ENCODE data around the gene DDX39A. TPM values are rescaled to one million over a fixed set of nuclear protein-coding genes. Genes with fewer than 3 reads are reported as not detected.

The DDX39A gene
- total RNA-seq, 1 experiment from 2014 or later = 117 TPM

DNA sequence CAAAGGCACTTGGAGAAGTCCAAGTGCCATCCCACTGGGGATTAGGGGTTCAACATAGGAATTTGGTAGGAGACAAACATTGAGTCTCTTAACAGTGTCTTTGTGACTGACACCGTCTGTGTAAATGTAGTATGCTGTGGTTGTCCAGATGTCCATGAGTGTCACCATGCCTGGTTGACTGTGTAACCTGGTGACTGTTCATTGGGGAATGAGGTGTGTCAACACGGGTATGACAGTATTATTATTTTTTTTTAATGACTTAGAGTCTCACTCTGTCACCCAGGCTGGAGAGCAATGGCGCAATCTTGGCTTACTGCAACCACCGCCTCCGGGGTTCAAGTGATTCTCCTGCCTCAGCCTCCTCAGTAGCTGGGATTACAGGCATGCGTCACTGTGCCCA, 30.2 kb upstream of the DDX39A start:
- ATAC-seq (no peak), DNase-seq (ENCODE audit: low read depth, low spot score) (no peak)
- Histone ChIP-seq H3K4me3 (ENCODE audit: low read depth in 2 of 2, low read length in 2 of 2) (no peak overlapping the region), H3K27me3 (ENCODE audit: control insufficient read depth, insufficient read depth, low read length) (no peaks in the 10 kb centered on the region), H3K4me1 (ENCODE audit: control insufficient read depth, insufficient read depth, low read length) (no peaks in the 10 kb centered on the region), H3K36me3 (ENCODE audit: control insufficient read depth, insufficient read depth, low read length) (peaks cover 7% of the 10 kb centered on the region), H3K27ac (ENCODE audit: low read length) (no peak overlapping the region), H3K9me3 (ENCODE audit: control insufficient read depth, insufficient read depth, low read depth, low read length) (no peaks in the 10 kb centered on the region)
- intact Hi-C loops (cut with micrococcal nuclease; ENCODE audit: unreplicated experiment) = no loop called here
- no TSS peak for BruUV-seq (replicated peaks)
- in situ Hi-C loops (cut with HindIII; ENCODE audit: low pct_unique_long_range_greater_than_20kb, low sequenced_read_pairs) = no loop called here
- ChIA-PET CTCF (no interaction called here), POLR2A (no interaction called here)
- TF ChIP-seq, protein P1, sequence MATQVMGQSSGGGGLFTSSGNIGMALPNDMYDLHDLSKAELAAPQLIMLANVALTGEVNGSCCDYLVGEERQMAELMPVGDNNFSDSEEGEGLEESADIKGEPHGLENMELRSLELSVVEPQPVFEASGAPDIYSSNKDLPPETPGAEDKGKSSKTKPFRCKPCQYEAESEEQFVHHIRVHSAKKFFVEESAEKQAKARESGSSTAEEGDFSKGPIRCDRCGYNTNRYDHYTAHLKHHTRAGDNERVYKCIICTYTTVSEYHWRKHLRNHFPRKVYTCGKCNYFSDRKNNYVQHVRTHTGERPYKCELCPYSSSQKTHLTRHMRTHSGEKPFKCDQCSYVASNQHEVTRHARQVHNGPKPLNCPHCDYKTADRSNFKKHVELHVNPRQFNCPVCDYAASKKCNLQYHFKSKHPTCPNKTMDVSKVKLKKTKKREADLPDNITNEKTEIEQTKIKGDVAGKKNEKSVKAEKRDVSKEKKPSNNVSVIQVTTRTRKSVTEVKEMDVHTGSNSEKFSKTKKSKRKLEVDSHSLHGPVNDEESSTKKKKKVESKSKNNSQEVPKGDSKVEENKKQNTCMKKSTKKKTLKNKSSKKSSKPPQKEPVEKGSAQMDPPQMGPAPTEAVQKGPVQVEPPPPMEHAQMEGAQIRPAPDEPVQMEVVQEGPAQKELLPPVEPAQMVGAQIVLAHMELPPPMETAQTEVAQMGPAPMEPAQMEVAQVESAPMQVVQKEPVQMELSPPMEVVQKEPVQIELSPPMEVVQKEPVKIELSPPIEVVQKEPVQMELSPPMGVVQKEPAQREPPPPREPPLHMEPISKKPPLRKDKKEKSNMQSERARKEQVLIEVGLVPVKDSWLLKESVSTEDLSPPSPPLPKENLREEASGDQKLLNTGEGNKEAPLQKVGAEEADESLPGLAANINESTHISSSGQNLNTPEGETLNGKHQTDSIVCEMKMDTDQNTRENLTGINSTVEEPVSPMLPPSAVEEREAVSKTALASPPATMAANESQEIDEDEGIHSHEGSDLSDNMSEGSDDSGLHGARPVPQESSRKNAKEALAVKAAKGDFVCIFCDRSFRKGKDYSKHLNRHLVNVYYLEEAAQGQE (IDR thresholded peaks at IDR 0.05; ENCODE audit: insufficient read depth in 1 of 2, low read depth in 2 of 2, low read length in 1 of 2) = no peak
- TF ChIP-seq POLR2AphosphoS5 (IDR thresholded peaks at IDR 0.05; ENCODE audit: low read depth, low read length) = no peak
- no peak for TF ChIP-seq SIN3A (IDR thresholded peaks at IDR 0.05; ENCODE audit: borderline replicate concordance, insufficient read depth, low read depth, low read length)
- TF ChIP-seq TCF7L2 (IDR thresholded peaks at IDR 0.05; ENCODE audit: low read depth, low read length) = no peak
- TF ChIP-seq, protein P2, sequence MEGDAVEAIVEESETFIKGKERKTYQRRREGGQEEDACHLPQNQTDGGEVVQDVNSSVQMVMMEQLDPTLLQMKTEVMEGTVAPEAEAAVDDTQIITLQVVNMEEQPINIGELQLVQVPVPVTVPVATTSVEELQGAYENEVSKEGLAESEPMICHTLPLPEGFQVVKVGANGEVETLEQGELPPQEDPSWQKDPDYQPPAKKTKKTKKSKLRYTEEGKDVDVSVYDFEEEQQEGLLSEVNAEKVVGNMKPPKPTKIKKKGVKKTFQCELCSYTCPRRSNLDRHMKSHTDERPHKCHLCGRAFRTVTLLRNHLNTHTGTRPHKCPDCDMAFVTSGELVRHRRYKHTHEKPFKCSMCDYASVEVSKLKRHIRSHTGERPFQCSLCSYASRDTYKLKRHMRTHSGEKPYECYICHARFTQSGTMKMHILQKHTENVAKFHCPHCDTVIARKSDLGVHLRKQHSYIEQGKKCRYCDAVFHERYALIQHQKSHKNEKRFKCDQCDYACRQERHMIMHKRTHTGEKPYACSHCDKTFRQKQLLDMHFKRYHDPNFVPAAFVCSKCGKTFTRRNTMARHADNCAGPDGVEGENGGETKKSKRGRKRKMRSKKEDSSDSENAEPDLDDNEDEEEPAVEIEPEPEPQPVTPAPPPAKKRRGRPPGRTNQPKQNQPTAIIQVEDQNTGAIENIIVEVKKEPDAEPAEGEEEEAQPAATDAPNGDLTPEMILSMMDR (IDR thresholded peaks at IDR 0.05) = no peak

DNA sequence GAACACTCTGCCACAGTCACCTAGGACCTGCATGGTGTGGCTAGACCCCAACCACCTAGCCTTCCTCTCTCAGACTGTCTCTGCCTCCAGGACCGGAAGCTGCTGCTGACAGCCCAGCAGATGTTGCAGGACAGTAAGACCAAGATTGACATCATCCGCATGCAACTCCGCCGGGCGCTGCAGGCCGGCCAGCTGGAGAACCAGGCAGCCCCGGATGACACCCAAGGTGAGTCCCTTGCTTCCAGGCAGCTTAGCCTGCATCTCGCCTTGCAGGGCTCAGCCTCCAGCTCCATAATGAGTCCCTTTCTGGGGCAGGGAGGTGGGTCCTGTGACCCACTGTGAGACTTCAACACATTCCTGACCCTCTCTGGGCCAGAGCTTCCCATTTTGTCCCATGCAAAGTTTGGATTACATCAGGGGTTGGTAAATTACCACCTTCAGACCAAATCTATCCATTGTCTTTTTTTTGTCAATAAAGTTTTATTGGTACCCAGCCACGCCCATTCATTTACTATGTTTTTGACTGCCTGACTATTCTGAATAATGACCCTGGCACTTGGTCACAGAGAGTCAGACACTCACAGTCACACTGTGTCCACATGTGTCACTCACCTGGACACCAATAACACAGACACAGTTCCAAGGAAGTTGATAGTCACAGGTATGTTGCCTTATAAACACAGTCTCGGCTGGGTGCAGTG, 27.3 kb upstream of the DDX39A start:
- Histone ChIP-seq H3K36me3 (ENCODE audit: control insufficient read depth, insufficient read depth, low read length) (peaks cover 6% of the 10 kb centered on the region), H3K27me3 (ENCODE audit: control insufficient read depth, insufficient read depth, low read length) (no peaks in the 10 kb centered on the region), H3K4me3 (ENCODE audit: low read depth in 2 of 2, low read length in 2 of 2) (no peak overlapping the region), H3K9me3 (ENCODE audit: control insufficient read depth, insufficient read depth, low read depth, low read length) (no peaks in the 10 kb centered on the region), H3K27ac (ENCODE audit: low read length) (no peak overlapping the region), H3K4me1 (ENCODE audit: control insufficient read depth, insufficient read depth, low read length) (no peaks in the 10 kb centered on the region)
- CTCF ChIA-PET = no interaction called here
- DNase-seq (ENCODE audit: low read depth, low spot score) = no peak
- ATAC-seq = no peak
- in situ Hi-C loops (cut with HindIII; ENCODE audit: low pct_unique_long_range_greater_than_20kb, low sequenced_read_pairs) (no loop called here), intact Hi-C loops (cut with micrococcal nuclease; ENCODE audit: unreplicated experiment) (no loop called here)
- TF ChIP-seq POLR2AphosphoS5 (IDR thresholded peaks at IDR 0.05; ENCODE audit: low read depth, low read length) (no peak), SIN3A (IDR thresholded peaks at IDR 0.05; ENCODE audit: borderline replicate concordance, insufficient read depth, low read depth, low read length) (no peak), TCF7L2 (IDR thresholded peaks at IDR 0.05; ENCODE audit: low read depth, low read length) (no peak)
- TF ChIP-seq, protein P2 (IDR thresholded peaks at IDR 0.05) = no peak
- TF ChIP-seq, protein P1 (IDR thresholded peaks at IDR 0.05; ENCODE audit: insufficient read depth in 1 of 2, low read depth in 2 of 2, low read length in 1 of 2) = no peak
- no TSS peak for BruUV-seq (replicated peaks)
- POLR2A ChIA-PET = no interaction called here

Measured in Panc1 (cell line).